Tibial nerve (tissue), 4 donors: ENCODE data around the gene GHRH. TPM values are rescaled to one million over a fixed set of nuclear protein-coding genes. Genes with fewer than 3 reads are reported as not detected.
A peak's percentile ranks its signal among the peaks of the same experiment; 100 is the strongest.

Experiments
- DNase-seq, 2 donors: peaks; one replicate each; pipeline ENCODE4 v3.0.0-alpha.2; 2019; ENCODE audit warnings: low spot score in 2 of 2
- H3K27ac ChIP-seq, 4 donors: fragments of 200-600 bp; sonication (generic) in 3 of 4; one replicate each; pipeline ENCODE4 v1.5.1; 2017 to 2019; ENCODE audit warnings: mild to moderate bottlenecking in 1 of 4
- H3K27me3 ChIP-seq, 2 donors: fragments of 200-600 bp; sonication (generic) in 1 of 2; one replicate each; pipeline versions ENCODE4 v1.5.1 to v1.6.0; 2017 to 2019
- H3K36me3 ChIP-seq, 3 donors: fragments of 200-600 bp; sonication (generic); one replicate each; pipeline ENCODE4 v1.5.1; 2018 to 2019
- H3K4me1 ChIP-seq, 4 donors: fragments of 200-600 bp; sonication (generic) in 3 of 4; one replicate each; pipeline ENCODE4 v1.5.1; 2017 to 2019
- H3K4me3 ChIP-seq, 4 donors: fragments of 200-600 bp; sonication (generic) in 3 of 4; one replicate each; pipeline ENCODE4 v1.5.1; 2017 to 2019; ENCODE audit warnings: mild to moderate bottlenecking in 1 of 4, moderate library complexity in 1 of 4
- H3K9me3 ChIP-seq, 4 donors: fragments of 200-600 bp; sonication (generic) in 3 of 4; one replicate each; pipeline ENCODE4 v1.5.1; 2017 to 2019
- EP300 ChIP-seq, 2 donors: sonication (generic); formaldehyde crosslinking; IDR thresholded peaks; one replicate each; pipeline ENCODE4 v1.6.1; 2017; ENCODE audit warnings: antibody characterized with exemption in 2 of 2, mild to moderate bottlenecking in 1 of 2
- POLR2A ChIP-seq, 2 donors: fragments of 450-650 bp; IDR thresholded peaks; one replicate each; pipeline ENCODE4 v1.6.1; 2017; ENCODE audit warnings: antibody characterized with exemption in 2 of 2, mild to moderate bottlenecking in 2 of 2, moderate library complexity in 2 of 2
- WGBS, 2 donors: methylation state at CpG; one replicate each; pipeline ENCODE4 v1.1.5; 2018; 5-methylcytosine and 5-hydroxymethylcytosine counted together
- total RNA-seq, 4 donors: library from RNA; depleted of rRNA; stranded (reverse); fragments of >200 nt; gene quantifications; one replicate each; pipeline ENCODE4 v1.1.0, GENCODE V29; 2016
- TF ChIP-seq, protein P1 (sequence below), 5 experiments: fragments of 200-600 bp in 3 of 5; fragments of 450-650 bp in 2 of 5; sonication (generic) in 3 of 5; IDR thresholded peaks; one replicate each; pipeline ENCODE4 v1.5.1; 2016 to 2019; ENCODE audit warnings: antibody characterized with exemption in 5 of 5, mild to moderate bottlenecking in 3 of 5, moderate library complexity in 2 of 5

Gene GHRH
- total RNA-seq, 4 donors from 2014 or later: not detected

DNA sequence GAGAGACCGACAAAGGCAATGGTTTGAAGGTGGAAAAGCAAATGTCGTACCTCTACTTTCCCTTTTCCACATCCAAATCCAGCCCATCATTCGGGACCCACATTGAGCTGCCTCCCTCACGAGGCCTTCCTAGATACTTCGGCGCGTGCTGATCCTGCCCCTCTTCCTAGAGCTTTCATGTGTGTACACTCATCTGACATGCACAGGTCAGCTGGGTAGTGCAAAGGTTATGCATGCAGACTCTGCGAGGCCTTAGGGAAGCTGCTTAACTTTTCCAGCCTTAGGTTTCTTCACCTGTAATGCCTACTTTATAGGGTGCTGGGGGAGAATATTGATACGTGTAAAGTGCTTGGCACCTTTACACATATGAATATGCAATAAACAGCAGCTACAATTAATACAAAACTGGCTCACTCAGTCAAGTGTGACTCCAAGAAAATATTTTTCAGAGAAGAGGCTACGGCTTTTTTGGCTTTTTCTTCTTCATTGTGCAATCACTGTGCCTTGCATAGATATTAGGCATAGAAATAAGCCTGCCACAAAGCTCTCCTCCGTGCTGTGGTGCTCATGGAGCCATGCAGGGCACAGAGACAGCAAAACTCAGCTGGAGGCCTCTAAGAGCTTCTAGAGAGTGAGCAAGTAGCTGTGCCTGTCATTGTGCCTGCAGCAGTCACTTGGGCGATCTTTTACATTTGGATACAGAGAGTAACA is 24.2 kb upstream of the GHRH start:
- TF ChIP-seq EP300 (IDR thresholded peaks at IDR 0.05) (no peak), POLR2A (IDR thresholded peaks at IDR 0.05) (no peak)
- TF ChIP-seq, protein P1, sequence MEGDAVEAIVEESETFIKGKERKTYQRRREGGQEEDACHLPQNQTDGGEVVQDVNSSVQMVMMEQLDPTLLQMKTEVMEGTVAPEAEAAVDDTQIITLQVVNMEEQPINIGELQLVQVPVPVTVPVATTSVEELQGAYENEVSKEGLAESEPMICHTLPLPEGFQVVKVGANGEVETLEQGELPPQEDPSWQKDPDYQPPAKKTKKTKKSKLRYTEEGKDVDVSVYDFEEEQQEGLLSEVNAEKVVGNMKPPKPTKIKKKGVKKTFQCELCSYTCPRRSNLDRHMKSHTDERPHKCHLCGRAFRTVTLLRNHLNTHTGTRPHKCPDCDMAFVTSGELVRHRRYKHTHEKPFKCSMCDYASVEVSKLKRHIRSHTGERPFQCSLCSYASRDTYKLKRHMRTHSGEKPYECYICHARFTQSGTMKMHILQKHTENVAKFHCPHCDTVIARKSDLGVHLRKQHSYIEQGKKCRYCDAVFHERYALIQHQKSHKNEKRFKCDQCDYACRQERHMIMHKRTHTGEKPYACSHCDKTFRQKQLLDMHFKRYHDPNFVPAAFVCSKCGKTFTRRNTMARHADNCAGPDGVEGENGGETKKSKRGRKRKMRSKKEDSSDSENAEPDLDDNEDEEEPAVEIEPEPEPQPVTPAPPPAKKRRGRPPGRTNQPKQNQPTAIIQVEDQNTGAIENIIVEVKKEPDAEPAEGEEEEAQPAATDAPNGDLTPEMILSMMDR (IDR thresholded peaks at IDR 0.05): no peak
- H3K4me3 ChIP-seq: no peak overlapping the region
- H3K9me3 ChIP-seq: no peaks in the 10 kb centered on the region
- no peak overlapping the region for H3K27ac ChIP-seq
- DNase-seq: no peak
- H3K27me3 ChIP-seq: no peaks in the 10 kb centered on the region
- H3K4me1 ChIP-seq: peaks cover 0 to 15% (median 8%) of the 10 kb centered on the region in 4 donors
- 76 to 78% methylated on average over 12 of the region's 12 CpGs for WGBS, 2 donors
- no peaks in the 10 kb centered on the region for H3K36me3 ChIP-seq

DNA sequence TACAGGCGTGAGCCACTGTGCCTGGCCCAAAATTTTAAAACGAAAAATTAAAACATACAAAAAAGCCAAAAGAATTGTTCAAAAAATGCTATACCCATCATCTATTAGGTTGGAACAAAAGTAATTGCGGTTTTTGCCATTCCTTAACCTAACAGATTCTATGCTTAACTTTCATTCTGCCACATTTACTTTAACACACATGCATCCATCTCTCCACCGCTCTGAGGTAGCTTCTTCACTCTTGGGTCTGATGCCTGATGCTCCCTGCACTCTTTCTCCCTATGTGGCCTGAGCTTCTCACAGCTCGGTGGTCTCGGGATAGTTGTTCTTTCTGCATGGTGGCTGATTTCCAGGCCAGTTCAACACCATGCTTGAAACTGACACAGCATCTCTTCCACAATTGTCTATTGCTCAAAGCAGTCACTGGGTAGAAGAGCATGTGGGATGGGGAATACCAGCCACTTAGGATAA is 23.1 kb upstream of the GHRH start:
- TF ChIP-seq EP300 (IDR thresholded peaks at IDR 0.05): no peak
- TF ChIP-seq, protein P1 (IDR thresholded peaks at IDR 0.05): no peak
- Histone ChIP-seq H3K4me3 (no peak overlapping the region), H3K36me3 (no peaks in the 10 kb centered on the region), H3K27ac (no peak overlapping the region), H3K9me3 (no peaks in the 10 kb centered on the region), H3K4me1 (peaks cover 0 to 6% (median 0%) of the 10 kb centered on the region in 4 donors), H3K27me3 (no peaks in the 10 kb centered on the region)
- DNase-seq: no peak
- 89 to 91% methylated on average over 6 of the region's 6 CpGs for WGBS, 2 donors

DNA sequence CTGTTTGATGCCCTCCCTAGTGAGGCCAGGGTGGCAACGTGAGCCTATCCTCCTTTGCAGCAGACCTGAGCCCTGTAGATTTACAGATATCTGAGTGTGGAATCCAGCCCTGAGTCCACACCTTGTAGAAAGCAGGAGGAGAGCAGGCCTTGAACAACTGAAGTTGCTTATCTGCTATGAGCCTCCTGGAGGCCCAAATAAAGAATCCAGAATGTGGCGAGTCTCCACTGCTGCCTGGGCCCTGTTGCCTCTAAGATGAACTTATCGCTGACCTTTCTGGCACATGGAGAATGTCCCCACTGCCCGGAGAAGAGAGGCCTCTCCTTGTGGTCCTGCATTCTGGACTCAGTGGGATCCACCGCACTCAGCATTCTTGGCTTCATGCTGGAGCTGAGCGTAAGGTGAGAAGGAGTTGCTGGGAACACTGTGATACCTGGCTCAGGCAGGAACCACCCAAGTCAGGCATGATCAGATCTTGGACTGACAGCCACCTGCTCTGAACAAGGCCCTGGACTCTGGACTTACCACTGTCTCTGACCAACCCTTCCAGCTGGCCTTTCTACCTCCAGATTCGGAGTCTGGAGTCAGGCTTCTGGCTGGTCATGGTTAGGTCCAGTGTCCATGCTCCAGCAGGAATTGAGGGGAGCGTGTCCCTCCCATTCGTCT is 22.0 kb upstream of the GHRH start:
- H3K27ac ChIP-seq: no peak overlapping the region
- H3K27me3 ChIP-seq: no peaks in the 10 kb centered on the region
- no peaks in the 10 kb centered on the region for H3K9me3 ChIP-seq
- H3K4me3 ChIP-seq: no peak overlapping the region
- TF ChIP-seq, protein P1 (IDR thresholded peaks at IDR 0.05): no peak
- TF ChIP-seq POLR2A (IDR thresholded peaks at IDR 0.05) (no peak), EP300 (IDR thresholded peaks at IDR 0.05) (no peak)
- peaks cover 0 to 2% (median 0%) of the 10 kb centered on the region in 4 donors for H3K4me1 ChIP-seq
- 77 to 84% methylated on average over 9 of the region's 9 CpGs for WGBS, 2 donors
- no peaks in the 10 kb centered on the region for H3K36me3 ChIP-seq
- DNase-seq: no peak

DNA sequence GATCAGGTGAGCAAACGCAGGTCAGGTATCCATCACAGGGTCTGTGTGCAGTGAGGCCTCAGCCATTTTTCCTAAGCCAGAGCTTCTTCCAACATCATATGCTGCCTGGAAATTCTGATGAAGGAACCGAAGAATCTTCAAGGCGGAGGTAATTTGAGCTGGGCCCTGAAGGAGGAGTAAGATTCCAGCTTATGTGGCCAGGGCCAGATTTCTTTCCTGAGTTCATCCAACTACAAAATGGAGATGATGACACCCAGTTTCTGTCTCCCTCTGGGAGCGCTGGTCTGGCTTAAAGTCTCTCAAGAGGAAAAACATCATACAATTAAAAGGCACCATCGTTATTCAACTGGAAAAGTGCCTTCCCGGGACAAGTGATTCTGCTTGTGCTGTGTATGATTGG is 20.9 kb upstream of the GHRH start:
- no peak for DNase-seq
- Histone ChIP-seq H3K27me3 (no peaks in the 10 kb centered on the region), H3K9me3 (no peaks in the 10 kb centered on the region), H3K4me3 (no peak overlapping the region), H3K36me3 (no peaks in the 10 kb centered on the region), H3K27ac (no peak overlapping the region), H3K4me1 (no peaks in the 10 kb centered on the region)
- TF ChIP-seq, protein P1 (IDR thresholded peaks at IDR 0.05): peak in 4 of 5 experiments; percentile 20 to 47 (median 29)
- no peak for TF ChIP-seq EP300 (IDR thresholded peaks at IDR 0.05)
- whole genome bisulfite sequencing, 2 donors: 45 to 49% methylated on average over 6 of the region's 6 CpGs

DNA sequence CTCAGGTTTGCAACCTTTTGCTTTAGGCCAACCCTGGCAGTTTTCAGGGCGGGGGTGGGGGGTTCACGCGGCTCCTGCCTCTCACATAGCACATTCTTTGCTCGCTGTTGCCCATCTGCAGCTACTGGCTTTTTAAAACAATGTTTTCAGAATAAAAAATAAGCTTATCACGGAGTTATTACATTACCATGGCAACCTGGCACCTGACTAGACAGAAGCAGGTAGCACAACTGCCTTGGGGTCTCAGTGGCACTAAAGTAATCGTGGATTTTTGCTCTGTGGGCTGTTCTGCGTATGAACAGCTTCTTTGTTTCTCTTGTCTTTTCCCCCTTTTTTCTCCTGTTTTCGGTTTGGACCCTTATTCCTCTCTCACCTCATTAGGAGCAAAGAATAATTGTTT is 18.8 kb upstream of the GHRH start:
- Histone ChIP-seq H3K9me3 (no peaks in the 10 kb centered on the region), H3K27me3 (no peaks in the 10 kb centered on the region), H3K27ac (no peak overlapping the region), H3K36me3 (no peaks in the 10 kb centered on the region), H3K4me1 (peaks cover 0 to 15% (median 8%) of the 10 kb centered on the region in 4 donors), H3K4me3 (no peak overlapping the region)
- TF ChIP-seq POLR2A (IDR thresholded peaks at IDR 0.05) (no peak), EP300 (IDR thresholded peaks at IDR 0.05) (no peak)
- TF ChIP-seq, protein P1 (IDR thresholded peaks at IDR 0.05): no peak
- WGBS, 2 donors: 75 to 76% methylated on average over 8 of the region's 8 CpGs
- no peak for DNase-seq
